ENCODE results near the gene GBX2.

Gene GBX2

GRCh38 chr2:236120829-236121228 lies 47.4 kb downstream of the GBX2 start:
- no peak for DNase-seq

- DNase-seq = no peak
Measured at GRCh38 chr2:236120141-236120601, 48.0 kb downstream of the GBX2 start.

GRCh38 chr2:236119476-236119875 lies 48.7 kb downstream of the GBX2 start:
- no peak for DNase-seq

- no peak for DNase-seq
Measured at GRCh38 chr2:236119003-236119402, 49.2 kb downstream of the GBX2 start.

GRCh38 chr2:236117861-236118269 lies 50.3 kb downstream of the GBX2 start:
- no peak for DNase-seq

GRCh38 chr2:236117401-236117800 lies 50.8 kb downstream of the GBX2 start:
- DNase-seq = no peak

All from anterior cingulate cortex (tissue), 58 donors.